H1 (cell line): ENCODE data around the gene FANK1. TPM values are rescaled to one million over a fixed set of nuclear protein-coding genes. Genes with fewer than 3 reads are reported as not detected.
"Not testable (repeated sequence)": the region's sequence is repeated elsewhere in the genome, so short reads cannot be mapped to it uniquely, and the experiment has no call there.

Experiments
- CTCF ChIA-PET: fragments of 300-600 bp; sonication (Branson Sonifier 250); formaldehyde crosslinking; loops from one replicate; lab custom pipeline; 2021; ENCODE audit not compliant: partially characterized antibody; lab: Charles Lee
- POLR2A ChIA-PET: fragments of 300-600 bp; sonication (Branson Sonifier 250); formaldehyde crosslinking; loops from one replicate; lab custom pipeline; 2021; ENCODE audit warnings: inconsistent platforms; ENCODE audit not compliant: partially characterized antibody; lab: Charles Lee
- DNase-seq, 2 experiments: peaks; one replicate each; pipeline versions ENCODE4 v3.0.0 to v3.0.0-alpha.2; 2010 to 2022; ENCODE audit warnings: low spot score in 2 of 2, low read depth in 1 of 2, mixed read lengths in 1 of 2
- FAIRE-seq: peaks from 2 replicates; lab custom pipeline; 2011; peaks lifted over from hg19 to GRCh38; lab: Jason Lieb, UNC
- H2AFZ ChIP-seq: 2 replicates; pipeline ENCODE4 v1.8.1; 2012; ENCODE audit warnings: low read length, inconsistent platforms
- H2AK5ac ChIP-seq: 2 replicates; pipeline ENCODE4 v1.6.1; 2013; ENCODE audit warnings: low read depth, low read length
- H2BK120ac ChIP-seq: replicated peaks from 2 replicates; pipeline ENCODE3; 2013; ENCODE audit warnings: low read depth, low read length, inconsistent platforms
- H2BK12ac ChIP-seq: 2 replicates; pipeline ENCODE4 v1.6.1; 2013; ENCODE audit warnings: low read depth, low read length
- H2BK15ac ChIP-seq: 2 replicates; pipeline ENCODE4 v1.6.1; 2013; ENCODE audit warnings: low read length
- H2BK20ac ChIP-seq: 2 replicates; pipeline ENCODE4 v1.6.1; 2013; ENCODE audit warnings: low read length
- H2BK5ac ChIP-seq: 2 replicates; pipeline ENCODE4 v1.6.1; 2013; ENCODE audit warnings: low read depth, low read length
- H3K14ac ChIP-seq: 2 replicates; pipeline ENCODE4 v1.6.1; 2013; ENCODE audit warnings: inconsistent platforms; ENCODE audit not compliant: insufficient read length
- H3K18ac ChIP-seq: 2 replicates; pipeline ENCODE4 v1.6.1; 2013; ENCODE audit warnings: low read length; ENCODE audit errors: extremely low read depth
- H3K23ac ChIP-seq: 2 replicates; pipeline ENCODE4 v1.6.1; 2013; ENCODE audit warnings: inconsistent platforms; ENCODE audit not compliant: insufficient read length
- H3K23me2 ChIP-seq: 2 replicates; pipeline ENCODE4 v1.6.1; 2013; ENCODE audit warnings: low read depth, low read length
- H3K27ac ChIP-seq: 2 replicates; pipeline ENCODE4 v1.6.1; 2011; ENCODE audit warnings: low read depth, low read length, inconsistent platforms
- H3K27me3 ChIP-seq, 4 experiments: replicated peaks in 1 of 4; 1 replicate in 1 of 4; 2 replicates in 3 of 4; pipeline versions ENCODE4 v1.6.1 to v1.8.1; 2011 to 2013; ENCODE audit warnings: low read length in 3 of 4, mild to moderate bottlenecking in 3 of 4, inconsistent platforms in 2 of 4, mixed read lengths in 2 of 4, moderate library complexity in 1 of 4; ENCODE audit not compliant: control insufficient read depth in 3 of 4, insufficient read depth in 3 of 4; ENCODE audit errors: extremely low read depth in 1 of 4
- H3K36me3 ChIP-seq, 4 experiments: 2 replicates each; pipeline versions ENCODE4 v1.6.1 to v1.8.1; 2011 to 2013; ENCODE audit warnings: mild to moderate bottlenecking in 4 of 4, low read length in 3 of 4, moderate library complexity in 2 of 4, control low read depth in 1 of 4, inconsistent platforms in 1 of 4; ENCODE audit not compliant: insufficient read depth in 4 of 4, control insufficient read depth in 2 of 4
- H3K4ac ChIP-seq: replicated peaks from 2 replicates; pipeline ENCODE3; 2013; ENCODE audit warnings: low read length, low read depth, mixed read lengths, inconsistent platforms; ENCODE audit not compliant: insufficient read length
- H3K4me1 ChIP-seq, 4 experiments: replicated peaks in 1 of 4; 1 replicate in 1 of 4; 2 replicates in 3 of 4; pipeline versions ENCODE4 v1.6.1 to v1.8.1; 2011 to 2013; ENCODE audit warnings: low read length in 3 of 4, inconsistent platforms in 2 of 4, mixed read lengths in 1 of 4; ENCODE audit not compliant: insufficient read depth in 4 of 4, control insufficient read depth in 3 of 4
- H3K4me2 ChIP-seq, 2 experiments: 2 replicates each; pipeline versions ENCODE4 v1.6.1 to v1.8.1; 2011 to 2013; ENCODE audit warnings: low read depth in 2 of 2, low read length in 2 of 2, control low read depth in 1 of 2, inconsistent platforms in 1 of 2, mild to moderate bottlenecking in 1 of 2; ENCODE audit not compliant: insufficient read depth in 1 of 2
- H3K4me3 ChIP-seq, 4 experiments: fragments of 200-600, 300-600 bp in 1 of 4; sonication (generic), shearing (Covaris generic), sonication (Bioruptor Twin) in 1 of 4; 2 replicates each; pipeline versions ENCODE4 v1.5.1 to v1.8.1; 2011 to 2016; ENCODE audit warnings: low read length in 4 of 4, low read depth in 3 of 4, control low read depth in 2 of 4, inconsistent platforms in 2 of 4, mild to moderate bottlenecking in 2 of 4, mixed read lengths in 1 of 4, moderate library complexity in 1 of 4; ENCODE audit not compliant: insufficient read depth in 2 of 4; ENCODE audit errors: extremely low read depth in 1 of 4
- H3K56ac ChIP-seq: replicated peaks from 2 replicates; pipeline ENCODE3; 2013; ENCODE audit warnings: low read depth, mild to moderate bottlenecking, mixed read lengths, low read length, inconsistent platforms; ENCODE audit not compliant: insufficient read length
- H3K79me1 ChIP-seq: 2 replicates; pipeline ENCODE4 v1.6.1; 2013; ENCODE audit warnings: low read depth, low read length, control low read depth
- H3K79me2 ChIP-seq, 2 experiments: 2 replicates each; pipeline versions ENCODE4 v1.6.1 to v1.8.1; 2012 to 2013; ENCODE audit warnings: low read length in 2 of 2, mild to moderate bottlenecking in 2 of 2, inconsistent platforms in 1 of 2; ENCODE audit not compliant: insufficient read depth in 2 of 2, control insufficient read depth in 1 of 2
- H3K9ac ChIP-seq, 4 experiments: replicated peaks in 1 of 4; 1 replicate in 1 of 4; 2 replicates in 3 of 4; pipeline versions ENCODE4 v1.6.1 to v1.8.1; 2011 to 2013; ENCODE audit warnings: low read depth in 3 of 4, low read length in 3 of 4, control low read depth in 2 of 4, mild to moderate bottlenecking in 2 of 4, moderate library complexity in 2 of 4, inconsistent platforms in 1 of 4; ENCODE audit errors: extremely low read depth in 1 of 4
- H3K9me3 ChIP-seq, 2 experiments: 2 replicates each; pipeline versions ENCODE4 v1.6.1 to v1.8.1; 2012 to 2013; ENCODE audit warnings: mild to moderate bottlenecking in 2 of 2, moderate library complexity in 2 of 2, control low read depth in 1 of 2, inconsistent platforms in 1 of 2, low read depth in 1 of 2, low read length in 1 of 2, mixed read lengths in 1 of 2; ENCODE audit not compliant: insufficient read depth in 2 of 2
- H4K20me1 ChIP-seq, 2 experiments: replicated peaks in 1 of 2; 2 replicates each; pipeline versions ENCODE3 to v1.8.1; 2011 to 2013; ENCODE audit warnings: inconsistent platforms in 2 of 2, low read length in 2 of 2, mild to moderate bottlenecking in 1 of 2; ENCODE audit not compliant: insufficient read depth in 2 of 2, control insufficient read depth in 1 of 2
- H4K5ac ChIP-seq: 2 replicates; pipeline ENCODE4 v1.6.1; 2013; ENCODE audit warnings: low read length, low read depth, mixed read lengths, inconsistent platforms; ENCODE audit not compliant: insufficient read length
- H4K8ac ChIP-seq: 2 replicates; pipeline ENCODE4 v1.8.0; 2013; ENCODE audit warnings: mild to moderate bottlenecking, moderate library complexity, low read length, inconsistent platforms; ENCODE audit not compliant: insufficient read depth; ENCODE audit errors: extremely low read depth
- H4K91ac ChIP-seq: replicated peaks from 2 replicates; pipeline ENCODE3; 2013; ENCODE audit warnings: low read length, mixed read lengths, inconsistent platforms; ENCODE audit not compliant: insufficient read length
- WGBS, 2 experiments: shearing (Covaris generic) in 1 of 2; methylation state at CpG; one replicate each; pipeline versions ENCODE4 v1.1.6 to v1.1.7; 2013 to 2015; ENCODE audit warnings: low lambda C conversion rate in 2 of 2, mixed read lengths in 2 of 2, inconsistent platforms in 1 of 2, low coverage in 1 of 2, missing lambda C conversion rate in 1 of 2; ENCODE audit not compliant: insufficient replicate concordance in 2 of 2, insufficient coverage in 1 of 2, insufficient read length in 1 of 2; ENCODE audit errors: extremely low coverage in 1 of 2, missing lambda C conversion rate in 1 of 2; 5-methylcytosine and 5-hydroxymethylcytosine counted together
- polyA plus RNA-seq, 7 experiments: library from polyadenylated mRNA; depleted of rRNA in 3 of 7; stranded (reverse) in 5 of 7; unstranded in 2 of 7; fragments of >200 nt in 5 of 7; fragments of 200-250 nt in 2 of 7; gene quantifications; 1 replicate in 5 of 7; 2 replicates in 1 of 7; 4 replicates in 1 of 7; pipeline versions ENCODE4 v1.2.1 to v1.2.3, GENCODE V29; 2011 to 2013; ENCODE audit warnings: missing spikeins in 2 of 7, mixed read lengths in 2 of 7
- total RNA-seq: library from RNA; stranded (reverse); fragmentation: NEBNext Ultra II Directional; extraction: Animal tissue kit (Norgen Biotek cat#: 25700); gene quantifications from 2 replicates; pipeline ENCODE4 v1.2.1, GENCODE V29; 2021

The FANK1 gene
- total and polyA plus RNA-seq, 2 of the 8 experiments (the other 6 are each of a cell fraction or from before 2014, with no cell fraction given), result 1.2 TPM; not detected in 1

GRCh38 chr10:125897317-125897716, 953 bp downstream of the FANK1 start:
- not testable (repeated sequence) for H3K18ac ChIP-seq
- ChIA-PET CTCF (interaction anchor here (0.6 to 1.3 kb wide), 3 partner anchors 18 to 66 kb away, joined by 3 read pairs; no protein-coding TSS in a partner anchor), POLR2A (interaction anchor here (0.8 to 1.1 kb wide), 4 partner anchors 9 to 63 kb away, joined by 3 to 5 read pairs (median 4); no protein-coding TSS in a partner anchor)

GRCh38 chr10:125900963-125901362, 4.6 kb downstream of the FANK1 start:
- H3K4me2 ChIP-seq, H3K36me3 ChIP-seq, H3K18ac ChIP-seq, H2AFZ ChIP-seq, H3K23me2 ChIP-seq, H3K4me1 ChIP-seq, H3K79me2 ChIP-seq, FAIRE-seq, H2BK12ac ChIP-seq, H2AK5ac ChIP-seq, H4K91ac ChIP-seq, DNase-seq, H2BK120ac ChIP-seq, H3K9ac ChIP-seq, H2BK15ac ChIP-seq, H3K4ac ChIP-seq, H4K8ac ChIP-seq, H2BK5ac ChIP-seq, H3K79me1 ChIP-seq, H3K9me3 ChIP-seq, H3K56ac ChIP-seq, H3K14ac ChIP-seq, H3K27me3 ChIP-seq, H4K5ac ChIP-seq, H4K20me1 ChIP-seq, H2BK20ac ChIP-seq, H3K4me3 ChIP-seq, H3K27ac ChIP-seq, H3K23ac ChIP-seq: not testable (repeated sequence)
- CTCF ChIA-PET, result interaction anchor here (1.1 kb wide), 1 partner anchor 16 kb away, joined by 4 read pairs; no protein-coding TSS in a partner anchor
- POLR2A ChIA-PET, result interaction anchor here (1.5 kb wide), 1 partner anchor 20 kb away, joined by 4 read pairs; the partner anchor contains the start of gene DHX32
- WGBS, 2 experiments, result 90% methylated on average over 3 of the region's 3 CpGs; no CpG with 5 or more reads in 1 of the 2 experiments

More at GRCh38 chr10:125897317-125897716, 953 bp downstream of the FANK1 start:
- H3K9me3 ChIP-seq, H3K79me2 ChIP-seq, H3K79me1 ChIP-seq, H3K27me3 ChIP-seq, FAIRE-seq, H2BK5ac ChIP-seq, H2BK15ac ChIP-seq, H3K4ac ChIP-seq, H3K14ac ChIP-seq, H3K9ac ChIP-seq, DNase-seq, H4K91ac ChIP-seq, H3K36me3 ChIP-seq, H2AK5ac ChIP-seq, H3K27ac ChIP-seq, H4K20me1 ChIP-seq, H3K56ac ChIP-seq, H3K4me1 ChIP-seq, H3K23ac ChIP-seq, H3K23me2 ChIP-seq, H4K5ac ChIP-seq, H4K8ac ChIP-seq, H2BK120ac ChIP-seq, H2BK20ac ChIP-seq, H2BK12ac ChIP-seq, H2AFZ ChIP-seq: not testable (repeated sequence)
- Histone ChIP-seq H3K4me2 (peak overlapping the region; percentile 60 to 61; a peak in 3 of 4 replicates), H3K4me3 (peak overlapping the region in 2 of 4 experiments; percentile 67 to 78; a peak in 3 of 8 replicates)
- WGBS, 2 experiments, result 71% methylated on average over 4 of the region's 4 CpGs; no CpG with 5 or more reads in 1 of the 2 experiments
